Mesothelial cell of epicardium (in vitro differentiated cells): ENCODE measurements around the gene SKAP1. TPM values are rescaled to one million over a fixed set of nuclear protein-coding genes. Genes with fewer than 3 reads are reported as not detected.

Experiments
- DNase-seq, 2 experiments: peaks; one replicate each; pipeline ENCODE4 v3.0.0; 2021; ENCODE audit warnings: low spot score in 2 of 2; ENCODE audit not compliant: unreplicated experiment in 2 of 2
- H3K27ac Mint-ChIP-seq: 2 replicates; pipeline ENCODE4 v1.8.0; 2021; ENCODE audit warnings: mixed read lengths
- H3K27me3 Mint-ChIP-seq: 2 replicates; pipeline ENCODE4 v1.8.0; 2021; ENCODE audit warnings: low read depth, mixed read lengths
- H3K36me3 Mint-ChIP-seq: 2 replicates; pipeline ENCODE4 v1.8.0; 2021; ENCODE audit warnings: mixed read lengths
- H3K4me1 Mint-ChIP-seq: 2 replicates; pipeline ENCODE4 v1.8.0; 2021; ENCODE audit warnings: mixed read lengths
- H3K4me3 Mint-ChIP-seq: 2 replicates; pipeline ENCODE4 v1.8.0; 2021; ENCODE audit warnings: mild to moderate bottlenecking, moderate library complexity, mixed read lengths
- H3K9me3 Mint-ChIP-seq: 2 replicates; pipeline ENCODE4 v1.8.0; 2021; ENCODE audit warnings: mixed read lengths
- total RNA-seq: library from RNA; stranded (reverse); gene quantifications from 3 replicates; pipeline ENCODE4 v1.2.1, GENCODE V29; 2021
- TF ChIP-seq, protein P1 (sequence below): fragments of 200-600 bp; sonication (generic); IDR thresholded peaks from one replicate; pipeline ENCODE4 v1.5.0; 2021; ENCODE audit warnings: antibody characterized with exemption; ENCODE audit not compliant: unreplicated experiment

The SKAP1 gene
- total RNA-seq, 1 donor from 2014 or later: 3.4 TPM

DNA sequence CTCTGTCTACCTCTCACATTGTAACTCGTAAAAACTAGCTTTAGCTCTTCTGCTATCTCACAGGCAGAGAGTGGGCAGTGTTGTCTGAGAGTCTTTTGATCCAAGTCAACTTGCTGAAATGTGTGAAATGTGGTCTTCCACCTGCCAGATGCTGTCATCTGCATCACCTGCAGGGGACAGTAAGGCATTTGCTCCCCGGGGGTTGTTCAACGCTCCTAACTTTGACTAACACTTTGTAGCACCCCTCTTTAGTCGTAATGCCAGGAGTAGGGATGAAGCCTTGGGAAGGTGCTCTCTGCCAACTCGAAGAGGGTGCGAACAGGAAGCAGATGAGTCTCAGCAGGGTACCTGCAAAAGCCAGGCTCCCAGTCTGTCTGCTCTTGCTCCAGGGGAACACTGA, 286.4 kb downstream of the SKAP1 start:
- peaks cover 15% of the 10 kb centered on the region for H3K27me3 Mint-ChIP-seq
- TF ChIP-seq, protein P1, sequence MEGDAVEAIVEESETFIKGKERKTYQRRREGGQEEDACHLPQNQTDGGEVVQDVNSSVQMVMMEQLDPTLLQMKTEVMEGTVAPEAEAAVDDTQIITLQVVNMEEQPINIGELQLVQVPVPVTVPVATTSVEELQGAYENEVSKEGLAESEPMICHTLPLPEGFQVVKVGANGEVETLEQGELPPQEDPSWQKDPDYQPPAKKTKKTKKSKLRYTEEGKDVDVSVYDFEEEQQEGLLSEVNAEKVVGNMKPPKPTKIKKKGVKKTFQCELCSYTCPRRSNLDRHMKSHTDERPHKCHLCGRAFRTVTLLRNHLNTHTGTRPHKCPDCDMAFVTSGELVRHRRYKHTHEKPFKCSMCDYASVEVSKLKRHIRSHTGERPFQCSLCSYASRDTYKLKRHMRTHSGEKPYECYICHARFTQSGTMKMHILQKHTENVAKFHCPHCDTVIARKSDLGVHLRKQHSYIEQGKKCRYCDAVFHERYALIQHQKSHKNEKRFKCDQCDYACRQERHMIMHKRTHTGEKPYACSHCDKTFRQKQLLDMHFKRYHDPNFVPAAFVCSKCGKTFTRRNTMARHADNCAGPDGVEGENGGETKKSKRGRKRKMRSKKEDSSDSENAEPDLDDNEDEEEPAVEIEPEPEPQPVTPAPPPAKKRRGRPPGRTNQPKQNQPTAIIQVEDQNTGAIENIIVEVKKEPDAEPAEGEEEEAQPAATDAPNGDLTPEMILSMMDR: no peak
- no peak overlapping the region for H3K4me3 Mint-ChIP-seq
- H3K36me3 Mint-ChIP-seq: no peaks in the 10 kb centered on the region
- H3K27ac Mint-ChIP-seq: no peak overlapping the region
- no peaks in the 10 kb centered on the region for H3K9me3 Mint-ChIP-seq
- peaks cover 30% of the 10 kb centered on the region for H3K4me1 Mint-ChIP-seq
- no peak for DNase-seq

GRCh38 chr17:48139944-48140343, 290.1 kb downstream of the SKAP1 start:
- Mint-ChIP-seq H3K27ac (no peak overlapping the region), H3K27me3 (peaks cover 15% of the 10 kb centered on the region), H3K9me3 (no peaks in the 10 kb centered on the region), H3K4me3 (no peak overlapping the region), H3K4me1 (peaks cover 21% of the 10 kb centered on the region), H3K36me3 (no peaks in the 10 kb centered on the region)
- TF ChIP-seq, protein P1: no peak
- no peak for DNase-seq

DNA sequence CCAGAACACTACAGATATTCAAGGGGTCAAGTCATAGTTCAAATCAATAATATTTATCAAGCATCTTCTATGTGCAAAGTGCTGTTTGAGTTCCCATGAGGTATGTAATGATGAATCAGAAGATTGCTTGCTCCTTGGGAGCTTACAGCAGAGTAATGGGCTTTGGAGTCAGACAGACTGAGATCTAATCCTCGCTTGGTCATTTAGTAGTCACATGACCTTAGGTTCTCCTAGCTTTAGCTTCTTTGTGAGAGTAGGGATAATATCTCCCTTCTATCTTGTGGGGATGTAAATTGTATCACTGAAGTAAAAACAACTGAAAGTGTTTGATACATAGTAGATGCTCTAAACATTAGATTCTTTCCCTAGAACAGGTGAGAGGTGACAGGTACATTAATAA, 292.4 kb downstream of the SKAP1 start:
- Mint-ChIP-seq H3K4me3 (no peak overlapping the region), H3K27me3 (peaks cover 2% of the 10 kb centered on the region), H3K36me3 (no peaks in the 10 kb centered on the region), H3K9me3 (no peaks in the 10 kb centered on the region), H3K27ac (peak overlapping the region; percentile 31), H3K4me1 (peaks cover 12% of the 10 kb centered on the region)
- no peak for DNase-seq
- TF ChIP-seq, protein P1: no peak

DNA sequence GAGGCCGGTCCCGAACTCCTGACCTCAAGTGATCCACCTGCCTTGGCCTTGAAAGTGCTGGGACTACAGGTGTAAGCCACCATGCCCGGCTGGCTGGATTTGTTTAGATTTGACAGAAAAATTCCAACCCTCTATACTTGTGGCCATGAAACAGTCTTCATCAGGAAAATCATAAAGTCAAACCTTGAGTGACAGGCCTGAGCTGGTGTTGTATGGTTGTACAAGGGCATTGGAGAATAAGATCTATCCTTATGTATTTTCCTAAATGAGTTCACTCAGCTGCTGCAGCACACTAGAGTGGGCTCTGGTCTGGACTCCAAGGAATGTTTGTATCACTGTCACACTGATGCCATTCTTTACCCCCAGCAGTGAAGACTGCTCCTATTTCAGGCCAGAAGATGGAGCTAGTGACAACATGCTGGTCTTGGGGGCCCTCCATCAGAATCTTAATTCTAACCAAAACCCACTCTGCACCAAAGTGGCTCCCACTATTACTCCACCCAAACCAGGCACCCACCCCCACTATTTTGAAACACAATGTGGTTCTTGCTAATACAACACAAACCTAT, 295.0 kb downstream of the SKAP1 start:
- no peaks in the 10 kb centered on the region for H3K36me3 Mint-ChIP-seq
- H3K4me3 Mint-ChIP-seq: no peak overlapping the region
- no peak overlapping the region for H3K27ac Mint-ChIP-seq
- peaks cover 12% of the 10 kb centered on the region for H3K4me1 Mint-ChIP-seq
- DNase-seq: no peak
- no peaks in the 10 kb centered on the region for H3K27me3 Mint-ChIP-seq
- no peaks in the 10 kb centered on the region for H3K9me3 Mint-ChIP-seq
- TF ChIP-seq, protein P1: no peak

DNA sequence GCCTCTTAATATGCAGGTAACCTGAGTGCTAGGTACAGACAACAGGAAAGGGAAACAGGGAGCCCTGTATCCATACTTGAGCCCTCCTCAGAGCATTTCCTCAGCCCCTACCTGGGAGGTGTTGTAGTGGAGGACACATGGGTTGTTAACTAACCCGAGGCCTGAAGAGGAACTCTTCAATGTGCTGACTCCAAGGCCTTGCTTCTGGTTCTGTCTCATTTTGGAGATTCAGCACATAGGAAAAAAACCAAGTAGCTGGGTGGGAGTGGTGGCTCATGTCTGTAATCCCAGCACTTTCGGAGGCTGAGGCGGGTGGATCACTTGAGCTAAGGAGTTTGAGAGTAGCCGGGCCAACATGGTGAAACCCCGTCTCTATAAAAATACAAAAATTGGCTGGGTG, 297.6 kb downstream of the SKAP1 start:
- H3K27me3 Mint-ChIP-seq: no peaks in the 10 kb centered on the region
- H3K9me3 Mint-ChIP-seq: no peaks in the 10 kb centered on the region
- H3K4me1 Mint-ChIP-seq: peaks cover 6% of the 10 kb centered on the region
- H3K27ac Mint-ChIP-seq: no peak overlapping the region
- H3K36me3 Mint-ChIP-seq: no peaks in the 10 kb centered on the region
- TF ChIP-seq, protein P1: no peak
- H3K4me3 Mint-ChIP-seq: no peak overlapping the region
- no peak for DNase-seq

- peak in 1 of 2 experiments; percentile 59 for DNase-seq
- Mint-ChIP-seq H3K4me3 (no peak overlapping the region), H3K36me3 (no peaks in the 10 kb centered on the region)
These were observed 298.7 kb downstream of the SKAP1 start for GRCh38 chr17:48131216-48131824.

More at GRCh38 chr17:48131216-48131824, 298.7 kb downstream of the SKAP1 start:
- TF ChIP-seq, protein P1: peak; percentile 63
- Mint-ChIP-seq H3K4me1 (no peaks in the 10 kb centered on the region), H3K9me3 (no peaks in the 10 kb centered on the region), H3K27me3 (no peaks in the 10 kb centered on the region), H3K27ac (no peak overlapping the region)
